Erythroblast (primary cell): ENCODE measurements around the gene SPINK4.
A peak's percentile ranks its signal among the peaks of the same experiment; 100 is the strongest.

Experiments
- GATA1 ChIP-seq: IDR thresholded peaks from 2 replicates; pipeline ENCODE4 v1.6.1; 2011; ENCODE audit warnings: low read depth, mild to moderate bottlenecking, control low read depth, low read length, moderate library complexity
- POLR2A ChIP-seq: IDR thresholded peaks from 2 replicates; pipeline ENCODE4 v1.6.1; 2011; ENCODE audit warnings: mild to moderate bottlenecking, low read length

DNA sequence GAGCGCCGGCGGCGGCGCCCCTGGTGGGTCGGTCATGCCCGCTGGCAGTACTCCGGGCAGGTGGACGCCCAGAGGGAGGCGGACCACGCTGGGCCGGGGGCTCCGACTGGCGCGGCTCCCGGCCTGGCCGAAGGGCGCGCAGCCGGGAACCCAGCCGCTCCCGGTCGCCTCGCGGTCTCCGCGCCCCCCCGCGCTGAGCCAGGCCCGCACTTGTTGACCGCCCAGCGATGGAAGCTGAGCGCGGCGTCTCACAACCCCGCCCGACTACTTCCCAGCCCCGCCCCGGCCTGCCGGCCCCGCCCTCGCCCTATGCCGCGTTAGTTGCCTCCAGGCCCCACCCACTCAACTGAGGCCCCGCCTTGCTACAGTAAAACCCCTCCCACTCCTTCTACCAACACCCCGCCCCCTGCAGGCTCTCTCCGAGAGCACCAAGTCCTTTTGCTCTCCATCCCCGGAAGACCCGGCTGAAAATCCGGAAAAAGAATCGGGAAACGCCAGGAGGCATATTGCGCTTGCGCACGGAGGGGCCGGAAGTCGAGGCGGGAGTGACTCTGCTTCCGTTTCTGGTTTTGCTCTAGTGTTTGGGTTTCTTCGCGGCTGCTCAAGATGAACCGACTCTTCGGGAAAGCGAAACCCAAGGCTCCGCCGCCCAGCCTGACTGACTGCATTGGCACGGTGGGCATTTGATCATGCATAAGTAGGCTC, 24.7 kb downstream of the SPINK4 start, which contains the start of the genes BAG1 and CHMP5:
- TF ChIP-seq POLR2A (peak; percentile 75), GATA1 (no peak)
